Muscle of arm (tissue), 14 donors: ENCODE measurements around the gene UCN2. TPM values are rescaled to one million over a fixed set of nuclear protein-coding genes. Genes with fewer than 3 reads are reported as not detected.
A peak's percentile ranks its signal among the peaks of the same experiment; 100 is the strongest.

Source experiments
- DNase-seq: peaks from one replicate; pipeline ENCODE4 v3.0.0-alpha.2; 2013
- long read RNA-seq, 11 donors: transcript quantifications; one replicate each; lab custom pipeline, GENCODE V29; 2026
- polyA plus RNA-seq, 12 donors: library from polyadenylated mRNA; unstranded; fragments of 120-200 nt; gene quantifications; one replicate each; pipeline ENCODE4 v1.2.1, GENCODE V29; 2013; ENCODE audit not compliant: insufficient read length in 12 of 12

The UCN2 gene
- 1 to 10 TPM in 1 of 12 donors, under 1 TPM in 3, not detected in 8; 0.25 to 6.5 (median 0.68) TPM for polyA plus RNA-seq
- long read RNA-seq, donor 1: 0 reads
- long read RNA-seq, donor 2: 0 reads
- long read RNA-seq, donor 3: 0 reads
- long read RNA-seq, donor 4: 0 reads
- long read RNA-seq, donor 5: 0 reads
- long read RNA-seq, donor 6: 0 reads
- long read RNA-seq, donor 7: 0 reads
- long read RNA-seq, donor 8: 0 reads
- long read RNA-seq, donor 9: 0 reads
- long read RNA-seq, donor 10: 0 reads
- long read RNA-seq, donor 11: 0 reads

- DNase-seq: no peak
Measured at GRCh38 chr3:48563382-48563918, at the start of gene UCN2. Gene UCN2, minus strand, starts transcription at chr3:48563781. Its CDS starts 657 bp downstream, at chr3:48563124.

DNA sequence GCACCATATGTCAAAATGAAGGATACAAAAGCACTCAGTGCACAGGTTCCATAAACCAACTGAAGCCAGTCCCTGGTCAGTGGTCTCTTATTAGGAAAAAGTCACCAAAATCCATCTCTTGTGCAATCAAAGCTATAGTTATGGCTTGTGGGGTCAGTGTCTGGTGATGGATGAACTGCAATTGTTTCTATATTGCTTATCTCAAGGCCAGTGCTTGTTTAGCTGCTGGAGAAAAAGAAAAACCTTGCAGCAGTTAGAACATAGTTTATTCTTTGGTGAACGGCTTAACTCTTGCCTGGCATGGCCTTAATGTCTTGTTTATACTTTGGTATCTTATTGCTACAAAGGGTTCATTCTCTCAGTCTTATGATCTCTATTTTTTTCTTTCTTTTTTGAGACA is 48.7 kb upstream of the UCN2 start:
- DNase-seq: no peak

GRCh38 chr3:48609088-48610005 is 45.8 kb upstream of the UCN2 start, which contains the start of gene UQCRC1:
Gene UQCRC1, minus strand, starts transcription at chr3:48609646. Its CDS starts 26 bp downstream, at chr3:48609620.
- peak; percentile 96 for DNase-seq

DNA sequence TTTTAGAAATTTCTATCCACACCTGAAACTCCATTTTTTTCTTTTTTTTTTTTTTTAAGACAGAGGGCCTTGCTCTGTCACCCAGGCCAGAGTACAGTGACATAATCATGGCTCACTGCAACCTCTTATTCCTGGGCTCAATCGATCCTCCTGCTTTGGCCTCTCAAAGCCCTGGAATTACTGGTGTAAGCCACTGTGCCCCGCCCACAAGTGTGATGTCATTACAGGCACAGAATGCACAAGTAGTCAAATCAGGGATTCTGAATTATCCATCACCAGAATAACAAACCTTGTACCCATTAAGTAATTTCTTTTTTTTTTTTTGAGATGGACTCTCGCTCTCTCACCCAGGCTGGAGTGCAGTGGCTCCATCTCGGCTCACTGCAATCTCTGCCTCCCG is 43.9 kb upstream of the UCN2 start:
- no peak for DNase-seq

GRCh38 chr3:48601622-48601994 is 38.0 kb upstream of the UCN2 start:
- no peak for DNase-seq

GRCh38 chr3:48600711-48601621 is 37.4 kb upstream of the UCN2 start:
- no peak for DNase-seq

DNA sequence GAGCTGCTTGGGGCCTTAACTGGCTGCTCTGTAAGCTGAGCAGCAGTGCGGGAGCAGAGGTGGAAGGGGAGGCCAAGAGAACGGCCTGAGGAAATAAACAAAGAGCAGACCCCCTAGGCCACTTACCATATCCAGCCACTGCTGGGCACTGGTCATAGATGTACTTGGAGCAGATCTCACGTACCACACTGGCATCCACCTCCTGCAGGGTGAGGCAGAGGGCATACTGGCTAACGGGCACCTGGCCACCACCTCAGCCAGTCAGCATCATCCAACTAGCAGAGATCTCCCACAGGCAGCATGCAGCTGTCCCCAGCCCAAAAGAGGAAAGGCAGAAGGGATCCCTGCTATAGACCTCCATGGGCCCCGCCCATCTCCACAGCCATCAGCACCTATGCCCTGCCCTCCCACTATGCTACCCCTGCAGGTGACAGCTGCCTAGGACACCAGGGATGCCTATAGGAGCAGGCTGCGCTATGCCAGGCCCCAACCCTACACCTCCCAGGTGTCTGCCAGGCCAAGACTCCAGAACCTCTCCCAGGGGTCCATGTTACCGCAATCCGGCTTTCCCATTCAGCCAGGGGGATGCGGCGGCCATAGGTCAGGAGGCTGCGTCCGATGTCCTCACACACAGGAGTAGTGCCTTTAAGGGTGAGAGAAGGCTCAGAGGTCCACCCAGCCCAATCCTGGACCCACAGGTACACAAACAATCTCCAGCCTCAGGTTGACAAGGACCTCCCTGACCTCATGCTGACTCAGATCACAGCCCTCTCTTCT is 36.1 kb upstream of the UCN2 start:
- no peak for DNase-seq

GRCh38 chr3:48599077-48599501 is 35.5 kb upstream of the UCN2 start:
- no peak for DNase-seq

GRCh38 chr3:48598323-48599076 is 34.9 kb upstream of the UCN2 start:
- peak; percentile 29 for DNase-seq

- no peak for DNase-seq
Measured at GRCh38 chr3:48597408-48597800, 33.8 kb upstream of the UCN2 start.

- DNase-seq: no peak
Measured at GRCh38 chr3:48596676-48597407, 33.3 kb upstream of the UCN2 start.

- DNase-seq: no peak
Measured at GRCh38 chr3:48596157-48596556, 32.6 kb upstream of the UCN2 start.

DNA sequence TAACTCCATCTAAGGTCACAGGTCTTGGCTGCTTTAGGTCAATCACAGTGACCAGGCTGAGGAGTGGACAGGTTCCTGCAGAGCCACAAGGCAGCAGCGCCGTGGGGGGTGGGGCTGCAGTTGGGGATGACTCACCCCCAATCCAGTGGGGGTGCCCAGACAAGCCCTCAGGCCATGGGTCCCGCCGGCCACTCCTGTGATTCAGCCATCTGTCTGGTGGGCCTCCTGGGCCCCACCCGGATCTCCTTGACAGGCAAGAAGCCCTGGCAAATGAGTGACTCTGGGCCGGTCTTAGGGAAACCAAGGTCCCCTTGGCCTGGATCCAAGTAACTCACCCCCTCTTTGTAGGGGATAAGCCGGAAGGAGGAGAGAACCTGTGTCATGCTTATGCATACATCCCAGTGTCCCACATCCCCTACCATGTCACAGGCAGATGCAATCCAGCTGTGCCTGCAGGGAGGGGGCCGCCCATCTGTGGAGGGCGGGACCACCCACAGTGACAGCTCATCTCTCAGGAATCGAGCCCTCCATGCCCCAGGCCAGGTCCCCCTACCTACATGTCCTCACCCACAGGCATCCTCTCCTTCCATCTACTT is 32.0 kb upstream of the UCN2 start:
- no peak for DNase-seq

GRCh38 chr3:48595075-48595525 is 31.5 kb upstream of the UCN2 start, which contains the start of gene COL7A1:
Gene COL7A1, minus strand, starts transcription at chr3:48595329. Its CDS starts 170 bp downstream, at chr3:48595159.
- no peak for DNase-seq

DNA sequence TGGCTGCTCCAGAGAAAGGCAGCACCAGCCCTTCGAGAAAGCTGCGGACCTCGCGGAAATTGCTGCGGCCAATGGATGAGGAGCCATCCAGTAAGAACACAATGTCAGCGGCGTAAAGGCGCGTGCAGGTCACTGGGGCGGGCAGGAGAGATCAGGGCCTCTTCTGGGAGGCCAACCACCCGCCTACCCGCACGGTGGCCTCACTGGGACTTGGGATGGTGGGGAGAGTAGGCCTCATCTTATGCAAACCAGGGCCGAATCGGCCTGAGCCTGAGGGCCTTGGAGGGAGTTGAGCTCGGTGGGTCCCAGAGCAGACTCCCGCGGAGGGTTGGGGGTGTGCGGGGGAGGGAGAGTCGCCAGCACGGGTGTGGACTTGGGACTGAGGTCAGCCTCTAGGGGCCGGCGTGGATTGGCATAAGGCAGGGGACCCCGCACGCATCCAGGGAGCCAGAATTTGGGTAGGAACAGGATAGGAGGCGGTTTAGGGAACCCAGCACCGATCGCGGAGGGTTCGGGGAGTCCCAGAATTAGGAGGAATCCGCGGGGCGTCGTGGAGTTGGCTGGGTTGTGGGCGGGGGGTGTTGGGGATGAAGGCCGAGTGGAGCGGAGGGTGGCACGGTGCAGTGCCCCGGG is 31.0 kb upstream of the UCN2 start:
- DNase-seq: no peak

DNA sequence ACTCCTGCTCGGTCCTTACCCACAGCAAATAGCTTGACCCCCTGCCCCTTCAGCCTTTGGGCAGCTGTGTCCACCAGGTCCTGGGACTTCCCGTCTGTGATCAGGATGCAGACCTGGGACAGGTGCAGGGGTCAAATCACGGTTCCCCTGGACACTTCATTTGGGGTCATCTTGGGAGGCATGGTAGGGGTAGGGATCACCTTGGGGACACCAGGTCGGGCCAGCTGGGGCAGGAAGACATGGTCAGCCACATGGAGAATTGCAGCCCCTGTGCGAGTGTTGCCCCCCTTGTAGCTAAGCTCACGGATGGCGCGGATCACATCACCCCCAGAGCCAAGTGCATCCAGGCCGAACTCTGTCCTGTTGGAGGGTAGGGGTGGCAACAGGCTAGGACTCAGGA is 29.8 kb upstream of the UCN2 start:
- DNase-seq: no peak

GRCh38 chr3:48592519-48593087 is 29.0 kb upstream of the UCN2 start:
- DNase-seq: no peak
